HG03521 (cell line): ENCODE measurements around the gene SH3RF3.

Source experiments
- ATAC-seq: cut with Tn5 transposase; IDR thresholded peaks from one replicate; pipeline ENCODE4 v1.9.1; 2021; ENCODE audit warnings: mild to moderate bottlenecking, moderate library complexity; ENCODE audit not compliant: unreplicated experiment

SH3RF3 gene

DNA sequence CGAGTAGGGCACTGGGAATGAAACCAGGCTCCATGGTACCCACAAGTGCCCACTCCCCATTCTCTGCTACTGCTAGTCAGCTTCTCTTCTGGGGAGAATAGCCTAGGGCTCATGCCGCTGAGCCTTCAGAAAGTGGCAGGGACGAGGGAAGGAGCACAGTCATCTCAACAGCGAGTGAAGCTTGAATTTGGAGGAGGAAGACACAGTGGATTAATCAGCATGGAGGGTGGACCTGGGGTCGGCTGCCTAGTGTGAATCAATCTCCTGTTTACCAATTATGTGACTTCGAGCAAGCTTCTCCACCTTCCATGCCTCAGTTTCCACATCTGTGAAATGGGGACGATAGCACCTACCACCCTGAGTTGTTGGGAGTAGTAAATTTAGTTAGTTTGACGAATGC, 327.8 kb downstream of the SH3RF3 start:
- no peak for ATAC-seq

DNA sequence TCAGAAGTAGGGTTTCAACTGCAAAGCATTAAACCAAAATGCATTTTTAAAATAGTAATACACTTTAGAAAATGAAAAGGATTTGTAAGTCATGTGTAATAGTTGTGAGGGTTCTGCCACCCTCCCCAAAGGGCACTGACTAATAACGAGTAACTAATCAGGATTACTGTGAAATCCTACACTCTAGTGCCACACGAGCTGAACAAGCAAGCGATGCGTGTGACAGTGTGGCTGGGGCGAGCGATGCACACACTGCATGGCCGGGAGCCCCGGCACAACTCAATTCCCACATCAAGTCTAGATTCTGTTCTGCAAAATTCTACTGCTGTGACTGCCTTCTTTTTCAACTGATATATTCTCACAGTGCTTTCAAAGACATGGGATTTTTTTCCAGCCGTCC, 328.4 kb downstream of the SH3RF3 start:
- no peak for ATAC-seq

DNA sequence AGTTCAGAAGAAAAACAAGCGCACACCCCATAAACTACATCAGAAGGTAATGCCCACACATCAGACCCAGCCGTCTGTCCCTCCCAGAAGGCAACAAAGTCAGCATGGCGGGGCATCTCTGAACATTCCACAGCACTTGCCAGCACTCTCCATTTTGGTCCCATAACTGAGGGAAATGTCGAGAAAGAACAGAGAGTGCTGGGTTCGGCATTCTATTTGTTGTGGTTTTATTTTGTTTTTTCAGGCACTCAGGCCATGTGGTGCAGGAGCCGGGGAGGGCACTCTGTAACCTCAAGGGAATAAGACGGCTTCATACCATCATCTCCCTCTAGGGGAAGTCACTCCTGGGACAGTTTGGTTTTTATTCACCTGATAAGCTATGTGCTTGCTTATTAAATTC, 328.8 kb downstream of the SH3RF3 start:
- no peak for ATAC-seq

DNA sequence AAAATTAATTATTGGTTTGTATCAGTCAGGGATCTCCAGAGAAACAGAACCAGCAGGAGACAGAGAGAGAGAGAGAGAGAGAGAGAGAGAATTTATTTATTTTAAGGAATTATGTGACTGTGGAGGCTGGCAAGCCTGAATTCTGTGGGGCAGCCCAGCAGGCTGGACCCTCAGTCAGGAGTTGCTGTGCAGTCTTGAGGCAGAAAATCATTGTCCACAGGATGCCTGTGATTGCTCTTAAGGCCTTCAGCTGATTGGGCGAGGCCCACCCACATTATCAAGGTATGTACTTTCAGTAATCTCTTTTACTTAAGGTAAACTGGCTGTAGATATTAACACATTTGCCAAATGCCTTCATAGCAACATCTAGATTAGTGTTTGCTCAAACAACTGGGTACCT, 329.5 kb downstream of the SH3RF3 start:
- ATAC-seq = no peak

DNA sequence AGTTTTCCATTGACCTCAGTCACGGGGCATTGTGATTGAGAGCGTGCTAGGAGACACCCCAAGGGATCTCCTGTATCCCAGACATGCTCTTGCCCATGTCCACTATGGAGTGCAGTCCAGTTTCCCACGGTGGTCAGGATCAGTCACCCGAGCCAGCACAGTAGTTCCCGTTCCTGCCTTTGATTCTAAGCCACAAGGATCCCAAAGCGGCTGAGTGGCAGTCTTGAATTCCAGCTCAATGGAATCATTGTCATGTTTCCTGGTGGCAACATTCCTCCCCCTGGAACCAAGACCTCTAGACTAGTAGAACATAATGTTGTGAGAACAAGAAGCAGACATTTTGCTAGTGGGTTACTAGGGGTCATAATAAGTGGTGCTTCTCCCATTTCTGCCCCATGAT, 330.5 kb downstream of the SH3RF3 start:
- ATAC-seq = no peak

DNA sequence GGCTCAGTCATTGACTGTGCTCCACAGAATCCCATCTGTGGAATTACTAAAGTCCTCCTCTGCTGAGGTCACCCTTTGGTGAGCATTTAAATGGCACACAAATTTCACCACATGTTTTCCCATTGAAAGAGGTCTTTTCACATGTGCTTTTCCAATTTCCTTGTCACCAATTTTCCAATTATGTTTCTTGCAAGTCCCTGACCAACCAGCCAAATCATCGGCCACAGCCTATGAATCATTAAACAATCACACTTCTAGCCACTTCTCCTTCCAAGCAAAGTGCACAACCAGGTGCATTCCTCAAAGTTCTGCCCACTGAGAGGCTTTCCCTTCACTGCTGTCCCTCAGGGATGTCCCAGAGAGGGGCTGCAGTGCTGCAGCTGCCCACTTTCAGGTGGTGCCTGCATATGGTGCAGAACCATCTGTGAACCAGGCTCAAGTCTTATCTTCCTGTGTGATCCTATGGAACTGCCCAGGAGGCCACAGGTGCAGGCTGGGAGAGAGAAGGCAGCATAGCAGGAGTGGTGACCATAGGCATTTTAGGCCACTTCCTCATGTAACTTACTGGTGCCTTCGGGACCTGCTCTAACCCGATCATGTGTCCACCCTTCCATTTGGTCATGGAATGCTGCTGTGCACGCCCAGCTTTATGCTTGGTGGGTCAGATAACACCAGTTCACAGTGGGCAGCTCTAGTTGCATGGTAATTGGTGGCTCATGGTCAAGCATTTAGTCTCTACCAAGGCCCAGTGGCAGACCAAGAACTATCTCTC, 331.7 kb downstream of the SH3RF3 start:
- ATAC-seq = no peak

DNA sequence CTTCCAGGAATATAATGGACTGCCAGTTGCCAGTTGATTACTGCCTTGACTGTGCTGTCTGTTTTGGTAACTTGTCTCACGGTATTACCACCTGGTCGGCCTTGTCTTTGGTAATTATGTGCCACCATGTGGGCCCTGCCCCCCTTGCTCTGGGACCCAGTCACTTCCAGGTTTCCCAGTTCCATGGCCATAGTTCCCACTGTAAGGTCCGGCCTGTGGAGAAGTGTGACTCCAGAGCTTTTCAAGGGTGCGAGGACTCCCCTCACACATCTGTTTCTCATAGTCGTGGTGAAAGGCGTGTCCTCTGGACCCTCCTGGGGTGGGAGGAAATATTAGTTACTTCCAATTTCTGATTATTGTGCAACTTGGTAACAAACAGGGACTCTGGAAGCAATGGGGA, 334.2 kb downstream of the SH3RF3 start:
- no peak for ATAC-seq

DNA sequence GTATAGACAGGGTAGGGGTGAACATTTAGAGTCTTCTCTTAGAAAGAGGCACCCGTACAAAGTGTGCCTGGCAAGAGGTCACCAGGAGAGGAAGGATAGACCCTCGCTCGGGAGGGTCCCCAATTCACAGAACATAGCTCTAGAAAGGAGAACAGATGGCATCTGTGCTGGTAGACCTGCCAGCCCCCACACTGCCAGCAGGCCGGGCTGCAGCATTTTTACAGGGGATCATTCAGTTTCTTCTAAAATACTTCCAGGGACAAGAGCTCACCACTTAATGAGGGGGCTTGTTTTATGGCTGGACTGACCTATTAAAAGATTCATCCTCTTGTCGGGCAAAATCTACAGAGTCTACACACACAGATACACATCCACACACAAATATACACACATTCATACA, 334.9 kb downstream of the SH3RF3 start:
- no peak for ATAC-seq

DNA sequence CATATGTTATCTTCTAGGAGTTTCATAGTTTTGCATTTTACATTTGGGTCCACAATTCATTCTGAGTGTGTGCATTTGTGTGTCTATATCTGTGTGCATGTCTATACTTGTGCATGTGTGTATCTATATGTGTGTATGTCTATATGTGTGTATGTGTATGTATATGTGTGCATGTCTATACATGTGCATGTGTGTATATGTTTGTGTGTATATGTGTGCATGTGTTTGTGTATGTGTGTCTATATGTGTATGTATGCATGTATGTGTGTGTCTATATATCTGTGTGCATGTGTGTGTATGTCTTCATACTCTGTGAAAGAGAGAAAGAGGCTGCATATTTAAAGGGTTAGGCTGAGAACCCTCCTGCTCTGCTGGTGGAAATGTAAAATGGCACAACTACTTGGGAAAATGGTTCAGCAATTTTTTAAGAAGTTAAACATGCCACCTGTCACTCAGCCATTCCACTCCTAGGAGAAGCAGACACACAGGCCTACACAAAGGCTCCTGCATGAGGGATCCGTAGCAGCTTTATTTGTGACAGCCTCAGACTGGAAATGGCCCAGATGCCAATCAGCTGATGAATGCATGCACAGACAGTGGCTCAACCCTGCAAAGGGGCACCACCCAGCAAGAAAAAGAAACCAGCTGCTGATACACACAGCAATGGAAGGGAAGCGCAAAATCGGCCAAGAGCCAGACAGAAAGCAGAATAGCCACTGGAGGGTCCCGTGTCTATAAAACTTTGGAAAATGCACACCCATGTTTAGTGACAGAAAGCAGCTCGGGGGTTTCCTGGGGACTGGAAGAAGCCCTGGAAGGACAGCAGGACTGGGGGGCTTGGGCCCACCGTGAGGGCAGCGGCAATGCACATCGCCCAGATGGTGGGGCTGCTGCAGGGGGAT, 337.9 kb downstream of the SH3RF3 start:
- ATAC-seq = no peak

DNA sequence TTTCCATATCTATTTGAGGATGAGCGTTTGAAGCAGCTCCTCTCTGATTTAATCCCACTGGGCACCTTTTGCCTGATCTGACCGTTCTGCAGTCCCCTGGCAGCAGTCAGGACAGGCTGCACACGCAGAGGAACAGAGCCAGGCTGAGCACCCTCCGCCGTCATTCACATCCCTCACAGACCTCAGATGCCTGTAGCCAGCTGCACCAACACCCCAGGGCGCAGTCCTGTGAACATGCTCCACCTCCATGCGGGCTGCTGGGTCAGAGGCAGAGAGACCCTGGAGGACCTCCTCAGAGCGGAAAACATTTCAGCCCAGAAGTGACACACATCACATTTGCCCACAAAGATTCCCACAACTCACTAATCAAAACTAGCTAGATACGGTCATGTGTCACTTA, 338.7 kb downstream of the SH3RF3 start:
- no peak for ATAC-seq

DNA sequence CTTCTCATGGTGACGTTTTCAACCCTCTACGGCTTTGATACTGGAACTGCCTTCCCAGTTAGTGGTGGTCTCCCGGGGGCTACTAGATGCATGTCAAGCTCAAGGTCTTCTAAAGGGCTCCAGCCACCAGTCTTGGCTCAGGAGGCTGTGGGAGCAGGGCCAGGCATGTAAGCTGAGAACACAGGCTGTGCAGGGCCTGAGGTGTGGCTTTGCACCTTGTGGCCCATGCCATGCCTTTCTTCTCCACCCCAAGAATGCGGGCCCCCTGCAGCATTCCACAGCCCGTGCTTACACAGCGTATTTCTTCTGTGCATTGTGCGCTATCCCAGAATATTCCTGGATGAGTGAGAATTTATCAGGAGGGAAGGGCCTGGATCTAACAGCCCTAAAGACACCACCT, 339.9 kb downstream of the SH3RF3 start:
- no peak for ATAC-seq

DNA sequence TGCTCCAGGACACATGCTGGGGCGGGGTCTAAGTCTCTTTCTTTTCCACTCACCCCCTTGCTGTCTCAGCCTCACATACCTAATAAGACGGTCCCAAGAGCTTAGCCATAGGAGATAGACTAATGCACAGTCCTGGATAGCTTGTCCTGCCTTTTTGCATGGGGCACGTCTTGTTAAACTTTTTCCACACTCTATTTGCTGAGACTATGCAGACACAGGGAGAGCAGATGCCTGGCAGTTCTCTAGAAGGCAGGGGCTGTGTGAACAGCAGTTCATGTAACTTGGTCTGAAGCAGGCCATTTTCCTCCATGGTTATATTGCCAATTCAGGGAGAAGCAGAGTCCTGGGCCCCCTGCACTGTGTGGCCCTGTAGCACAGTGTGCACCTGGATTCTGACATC, 342.7 kb downstream of the SH3RF3 start:
- no peak for ATAC-seq

DNA sequence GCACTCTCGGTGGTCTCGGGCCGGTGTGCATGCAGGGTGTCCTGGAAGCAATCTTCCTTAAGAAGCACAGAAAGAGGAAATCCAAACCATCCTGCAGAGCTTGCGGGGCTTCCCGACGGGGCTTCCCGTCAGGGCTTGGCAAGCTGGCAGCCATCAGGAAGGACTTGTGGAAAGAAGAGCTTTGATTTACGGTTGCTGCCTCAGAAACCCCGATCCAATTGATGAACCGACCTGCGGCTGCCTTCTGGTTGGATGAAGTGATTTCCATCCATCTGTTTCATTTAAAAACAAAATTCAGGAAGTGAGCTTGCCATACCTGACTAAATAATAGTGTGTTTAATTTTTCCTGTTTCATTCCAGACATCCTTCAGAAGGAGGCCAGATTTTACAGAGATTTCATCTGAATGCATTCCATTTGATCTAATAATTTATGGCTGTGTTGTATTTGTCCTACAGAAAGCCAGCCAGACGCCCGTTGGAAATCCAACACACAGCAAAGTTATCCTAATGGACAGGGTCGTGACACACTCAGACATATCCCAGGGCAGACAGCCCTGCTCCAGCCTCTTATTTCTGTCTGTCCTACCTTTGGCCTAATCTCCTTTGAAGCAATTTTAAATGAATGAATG, 343.4 kb downstream of the SH3RF3 start:
- no peak for ATAC-seq

DNA sequence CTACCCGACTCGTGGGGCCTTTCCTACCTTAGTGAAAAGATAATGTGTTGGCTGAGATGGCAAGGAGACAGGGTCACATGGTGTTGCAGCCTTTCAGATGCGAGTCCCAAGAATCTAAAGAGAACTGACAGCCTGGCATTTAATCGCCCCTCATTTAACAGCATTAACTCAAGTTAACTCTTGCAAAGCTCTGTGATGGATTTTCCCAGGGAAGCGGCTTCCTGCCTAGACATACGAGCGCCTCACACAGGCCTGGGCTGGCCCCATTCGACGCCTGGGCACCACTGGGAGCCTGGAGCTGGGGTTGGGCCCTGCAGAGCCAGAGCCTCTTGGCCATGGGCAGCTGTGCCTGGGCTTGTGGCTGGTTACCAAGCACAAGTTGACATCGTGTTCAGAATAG, 344.0 kb downstream of the SH3RF3 start:
- no peak for ATAC-seq

DNA sequence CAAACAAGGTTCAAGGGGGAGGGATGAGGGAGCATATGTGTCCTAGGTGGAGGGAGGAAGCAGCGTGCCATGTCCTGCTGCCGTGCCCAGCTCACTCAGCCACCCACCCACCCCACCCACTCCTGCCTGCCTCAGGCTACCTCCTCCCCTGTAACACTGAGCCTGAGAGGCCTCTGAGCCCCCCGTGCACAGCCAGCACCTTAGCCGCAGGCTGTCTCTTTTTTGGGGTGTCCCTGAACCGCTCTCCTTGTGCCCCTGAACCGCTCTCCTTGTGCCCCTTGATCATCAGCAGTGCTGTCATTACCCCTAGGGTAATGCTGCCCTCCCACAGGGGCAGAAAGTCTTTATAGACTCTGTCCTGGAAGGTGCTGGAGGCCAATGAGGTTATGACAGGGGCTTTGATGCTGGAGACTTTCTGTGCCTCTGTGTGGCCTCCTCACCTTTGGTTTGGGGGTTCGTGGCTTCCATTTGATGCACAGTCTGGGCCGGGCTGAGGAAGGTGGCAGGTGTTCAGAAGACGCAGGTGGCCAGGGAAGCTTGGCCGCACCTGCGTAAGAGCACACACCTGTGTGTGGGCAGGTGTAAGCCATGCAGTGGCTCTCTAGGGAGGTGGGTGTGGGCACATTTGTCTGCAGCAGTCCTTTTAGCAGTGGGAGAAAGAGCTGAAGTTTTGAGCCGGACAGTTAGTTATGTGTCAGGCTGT, 344.8 kb downstream of the SH3RF3 start:
- ATAC-seq = no peak

DNA sequence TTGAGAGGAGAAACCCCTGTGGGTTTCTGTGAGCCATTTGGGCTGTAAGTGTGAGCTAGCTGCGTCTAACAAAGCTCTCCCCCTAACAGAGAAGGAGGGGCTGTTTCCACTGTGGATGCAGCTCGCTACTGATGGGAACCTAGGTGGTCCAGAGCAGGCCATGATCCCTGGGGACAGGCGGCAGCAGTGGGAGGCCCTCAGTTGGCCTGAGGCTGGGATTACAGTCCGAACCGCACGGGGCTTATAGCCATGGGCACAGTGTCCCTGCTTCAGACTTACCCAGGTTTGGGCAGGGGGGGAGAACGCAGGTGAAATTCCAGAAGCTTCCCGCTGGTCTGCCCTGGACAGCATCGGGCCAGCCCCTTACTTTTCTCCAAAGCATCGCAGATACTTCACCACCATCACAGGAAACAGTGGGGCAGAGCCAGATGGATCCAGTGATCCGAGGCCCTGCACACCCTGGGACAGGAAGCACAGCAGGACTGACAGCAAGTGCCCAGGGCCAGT, 345.4 kb downstream of the SH3RF3 start:
- ATAC-seq = no peak

DNA sequence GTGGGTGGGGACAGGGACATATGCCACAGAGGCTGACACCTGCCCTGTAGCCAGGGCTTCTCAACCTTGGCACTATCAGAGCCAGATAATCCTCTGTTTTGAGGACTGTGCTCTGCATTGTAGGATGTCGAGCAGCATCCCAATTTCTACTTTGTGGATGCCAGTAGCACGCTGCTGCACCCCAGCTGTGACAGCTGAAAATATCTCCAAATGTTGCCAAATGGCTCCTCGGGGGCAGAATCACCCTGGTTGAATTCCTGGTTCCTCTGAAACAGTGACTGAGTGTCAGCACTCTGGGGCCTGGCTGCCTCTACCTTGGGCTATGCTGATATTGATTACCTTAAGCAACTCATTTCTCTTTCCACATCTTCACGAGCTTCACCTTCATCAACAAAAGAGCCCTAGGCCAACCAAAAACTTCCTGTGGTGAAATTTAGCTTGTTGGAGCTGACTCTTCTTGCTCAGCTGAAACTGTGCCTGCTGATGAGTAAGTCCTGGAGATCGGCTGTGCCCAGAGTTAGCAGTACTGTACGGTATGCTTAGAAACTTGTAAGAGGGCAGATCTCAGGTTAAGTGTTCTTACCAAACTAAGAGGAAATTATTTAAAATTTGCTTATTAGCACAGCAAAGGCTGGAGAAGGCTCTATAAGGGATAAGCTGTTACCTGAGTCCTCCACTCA, 346.7 kb downstream of the SH3RF3 start:
- no peak for ATAC-seq

DNA sequence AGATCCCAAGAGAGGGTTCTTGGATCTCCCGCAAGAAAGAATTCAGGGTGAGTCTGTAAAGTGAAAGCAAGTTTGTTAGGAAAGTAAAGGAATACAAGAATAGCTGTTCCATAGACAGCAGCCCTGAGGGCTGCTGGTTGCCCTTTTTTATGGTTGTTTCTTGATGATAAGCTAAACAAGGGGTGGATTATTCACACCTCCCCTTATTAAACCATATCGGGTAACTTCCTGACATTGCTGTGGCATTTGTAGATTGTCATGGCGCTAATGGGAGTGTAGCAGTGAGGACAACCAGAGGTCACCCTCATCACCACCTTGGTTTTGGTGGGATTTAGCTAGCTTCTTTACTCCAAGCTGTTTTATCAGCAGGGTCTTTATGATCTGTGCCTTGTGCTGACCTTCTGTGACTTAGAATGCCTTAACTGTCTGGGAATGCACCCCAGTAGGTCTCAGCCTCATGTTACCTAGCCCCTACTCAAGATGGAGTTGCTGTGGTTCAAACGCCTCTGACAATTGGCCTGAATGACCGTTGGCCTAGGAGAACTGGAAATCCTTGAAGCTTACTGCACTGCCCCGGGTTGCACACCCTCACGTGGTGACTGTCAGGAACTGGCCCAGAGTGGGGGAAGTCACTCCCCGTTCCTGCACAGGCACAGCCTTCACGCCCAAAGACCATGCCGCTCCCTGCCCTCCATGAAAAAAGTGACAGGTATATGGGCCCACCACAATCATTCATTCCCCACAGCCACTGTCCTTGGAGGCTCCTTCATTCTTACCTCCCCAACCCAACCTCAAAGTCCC, 347.8 kb downstream of the SH3RF3 start:
- no peak for ATAC-seq

DNA sequence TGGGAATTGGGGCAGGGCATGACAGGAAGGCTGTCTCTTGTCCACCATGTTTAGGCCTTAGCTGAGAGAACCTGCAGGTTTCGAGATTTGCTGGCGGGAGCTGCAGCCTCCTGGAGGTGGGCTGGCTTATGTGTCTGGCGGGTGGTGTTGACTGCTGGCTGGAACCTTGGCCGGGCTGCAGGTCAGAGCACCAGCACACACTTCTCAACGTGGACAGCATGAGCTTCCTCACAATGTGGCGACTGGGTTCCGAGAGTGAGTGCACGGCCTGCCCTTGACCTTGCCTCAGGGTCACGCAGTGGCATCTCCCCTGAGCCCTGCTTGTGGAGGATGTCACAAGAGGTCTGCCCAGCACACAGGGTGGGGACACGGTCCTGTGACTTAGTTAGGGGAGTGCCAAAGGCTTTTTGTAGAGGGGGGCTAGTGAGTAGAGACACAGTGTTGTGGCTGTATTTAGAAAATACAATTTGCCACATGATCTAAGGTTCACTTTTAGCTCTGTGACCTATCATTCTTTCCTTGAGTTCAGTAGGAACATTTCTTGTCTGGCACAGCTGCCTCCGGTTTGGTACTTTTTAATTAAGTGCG, 350.0 kb downstream of the SH3RF3 start:
- ATAC-seq = no peak
